IPS-18c (cell line): Measurements from ENCODE around the gene DUSP15.
"Not testable (repeated sequence)": the region's sequence is repeated elsewhere in the genome, so short reads cannot be mapped to it uniquely, and the experiment has no call there.

Experiments used
- H3K4me3 ChIP-seq: 2 replicates; pipeline ENCODE4 v1.7.0; 2013; ENCODE audit warnings: low read depth, mild to moderate bottlenecking, low read length, moderate library complexity; ENCODE audit not compliant: insufficient read depth
- H3K9me3 ChIP-seq: one replicate; pipeline ENCODE4 v1.6.1; 2013; ENCODE audit warnings: mild to moderate bottlenecking, low read length, moderate library complexity; ENCODE audit not compliant: control insufficient read depth, insufficient read depth

The DUSP15 gene

DNA sequence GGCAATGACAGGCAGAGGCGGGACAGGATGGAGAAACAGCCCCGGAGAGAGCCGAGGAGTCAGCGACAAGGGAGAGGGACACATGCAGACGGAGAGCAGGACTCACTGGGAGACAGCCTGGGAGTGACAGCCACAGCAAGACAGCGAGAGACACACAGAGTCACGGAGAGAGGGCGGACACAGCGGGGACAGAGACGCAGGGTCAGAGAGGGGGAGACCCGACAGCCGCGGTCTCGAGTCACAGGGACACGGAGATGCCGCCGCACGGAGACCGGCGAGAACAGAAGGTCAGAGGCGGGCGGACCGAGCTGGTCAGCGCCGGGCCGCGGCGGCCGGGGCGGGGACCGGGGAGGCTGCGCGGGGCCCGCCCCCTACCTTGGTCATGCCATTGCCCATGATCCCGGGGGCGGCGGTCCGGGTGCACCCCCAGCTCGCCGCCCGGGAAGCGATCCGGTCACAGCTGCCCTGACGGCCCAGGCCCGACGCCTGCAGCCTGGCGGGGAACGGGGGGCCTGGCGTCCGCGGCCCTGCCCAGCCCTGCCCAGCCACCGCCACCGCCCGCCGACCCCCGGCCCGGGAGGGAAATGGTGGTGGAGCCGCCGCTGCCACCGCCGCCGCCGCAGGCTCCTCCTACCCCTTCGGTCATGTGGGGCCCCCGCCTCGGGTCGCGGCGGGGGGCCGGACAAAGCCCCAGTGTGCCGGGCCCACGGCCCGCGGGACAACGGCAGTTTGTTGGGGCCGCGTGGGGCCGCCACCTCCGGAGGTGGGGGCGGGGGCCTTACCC, at the start of gene DUSP15, which contains the start of gene TTLL9:
DUSP15 (minus strand) TSS at position 586 of the 784 bp plus-strand sequence; CDS start at position 396, 190 bp downstream.
TTLL9 (plus strand) TSS at position 693 of the 784 bp plus-strand sequence. CDS start 493 bp downstream, outside the sequence.
- Histone ChIP-seq H3K4me3 (peak within 1 kb of the TSS; percentile 60), H3K9me3 (no peaks in the 10 kb centered on the region)

DNA sequence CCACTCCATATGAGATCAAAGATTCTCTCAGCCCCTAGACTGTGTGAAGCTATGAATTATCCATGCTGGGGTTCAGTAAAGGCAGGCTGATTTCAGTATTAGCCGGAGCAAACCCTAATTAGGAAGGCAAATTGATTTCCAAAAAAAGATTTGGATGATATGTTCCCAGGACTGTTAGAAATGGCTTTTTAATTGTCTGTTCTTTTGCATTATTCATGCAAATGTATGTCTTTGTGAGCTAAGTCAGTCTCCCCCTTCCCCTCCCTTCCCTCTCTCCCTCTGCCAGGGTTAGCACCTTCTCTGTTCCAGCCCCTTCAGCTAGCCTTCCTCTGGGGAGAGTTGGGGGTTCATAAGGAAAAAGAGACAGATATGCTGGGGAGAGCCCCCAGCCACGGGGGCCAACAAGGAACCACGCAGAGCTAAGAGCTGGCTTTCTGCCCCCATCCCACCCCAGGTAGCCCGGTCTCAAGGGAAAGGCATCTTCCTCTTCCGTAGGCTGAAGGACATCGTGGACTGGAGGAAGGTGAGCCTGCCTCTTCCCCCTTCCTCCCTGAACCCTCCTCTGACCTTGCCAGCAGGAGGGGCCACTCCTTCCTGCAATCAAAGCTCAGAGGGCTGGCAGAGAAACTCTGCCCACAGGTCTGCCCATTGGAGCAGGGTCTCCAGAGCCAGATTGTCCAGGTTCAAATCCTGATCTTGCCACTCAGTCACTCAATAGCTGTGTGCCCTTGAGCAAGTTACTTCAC, 49.3 kb upstream of the DUSP15 start:
- H3K9me3 ChIP-seq: no peaks in the 10 kb centered on the region
- H3K4me3 ChIP-seq: no peak overlapping the region

DNA sequence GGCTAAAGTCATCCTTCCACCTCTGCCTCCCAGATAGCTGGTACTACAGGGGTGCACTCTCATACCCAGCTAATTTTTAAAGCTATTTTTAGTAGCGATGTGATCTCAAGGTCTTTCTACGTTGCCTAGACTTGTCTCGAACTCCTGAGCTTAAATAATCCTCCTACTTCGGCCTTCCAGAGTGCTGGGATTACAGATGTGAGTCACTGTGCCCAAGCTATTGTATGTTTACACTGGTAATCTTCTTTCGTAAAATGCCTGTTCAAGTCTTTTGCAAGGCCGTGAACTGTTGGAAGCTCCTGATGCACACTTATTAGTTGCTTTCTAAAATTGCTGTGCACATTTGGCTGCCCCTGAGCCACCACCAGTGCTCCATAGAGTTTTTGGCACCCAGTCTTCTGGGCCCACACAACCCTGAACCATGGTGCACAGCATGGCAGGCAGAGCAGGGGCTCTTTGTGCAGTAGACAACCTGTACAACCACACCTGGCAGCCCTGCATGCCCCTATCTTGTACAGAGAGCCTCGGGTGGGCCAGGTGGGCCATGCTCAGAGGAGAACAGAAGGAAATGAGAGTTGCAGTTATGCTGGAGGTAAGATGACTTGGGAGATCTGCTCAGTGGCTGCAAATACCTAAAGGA, 48.3 kb upstream of the DUSP15 start:
- Histone ChIP-seq H3K4me3 (no peak overlapping the region), H3K9me3 (no peaks in the 10 kb centered on the region)

GRCh38 chr20:31917962-31918412, 47.7 kb upstream of the DUSP15 start:
- H3K9me3 ChIP-seq, H3K4me3 ChIP-seq: not testable (repeated sequence)

DNA sequence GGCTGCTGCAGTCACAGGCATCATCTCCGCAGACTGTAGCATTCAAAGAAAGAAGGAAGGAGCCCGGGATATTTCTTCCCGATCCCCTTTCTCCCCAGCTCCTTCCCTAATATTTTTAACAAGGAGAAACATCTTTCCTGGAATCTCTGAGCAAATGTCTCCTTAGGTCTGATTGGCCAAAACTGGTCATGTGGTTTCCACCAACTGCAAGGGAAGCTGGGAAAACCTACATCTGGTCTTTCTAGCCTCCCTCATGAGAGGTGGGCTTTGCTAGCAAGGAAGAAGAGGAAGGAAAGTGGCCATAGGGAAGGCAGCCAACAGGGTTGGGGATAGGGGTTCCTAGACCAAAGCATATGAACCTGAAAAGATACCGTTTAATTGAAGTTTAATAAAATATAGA, 46.4 kb upstream of the DUSP15 start:
- no peak overlapping the region for H3K4me3 ChIP-seq
- H3K9me3 ChIP-seq: no peaks in the 10 kb centered on the region

- H3K4me3 ChIP-seq: no peak overlapping the region
Measured at GRCh38 chr20:31915491-31916280, 45.4 kb upstream of the DUSP15 start.

DNA sequence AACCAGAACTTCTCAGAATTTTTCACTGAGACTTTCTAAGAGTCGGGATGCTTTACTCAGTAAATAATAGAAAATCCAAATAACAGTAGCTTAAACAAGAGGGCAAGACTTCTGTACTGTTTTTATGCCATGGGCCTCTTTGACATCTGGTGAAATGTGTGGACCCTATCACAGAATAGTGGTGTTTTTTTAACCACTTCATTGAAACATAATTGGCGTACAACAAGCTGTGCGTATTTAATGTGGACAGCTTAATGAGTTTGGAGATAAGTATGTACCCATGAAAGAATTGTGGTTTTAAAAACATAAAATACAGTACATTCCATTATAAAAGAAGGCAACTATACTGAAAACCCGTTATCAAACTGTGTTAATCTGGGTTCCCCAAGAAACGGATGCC, 43.8 kb upstream of the DUSP15 start:
- Histone ChIP-seq H3K4me3 (no peak overlapping the region), H3K9me3 (no peaks in the 10 kb centered on the region)

More at GRCh38 chr20:31915491-31916280, 45.4 kb upstream of the DUSP15 start:
- no peaks in the 10 kb centered on the region for H3K9me3 ChIP-seq

GRCh38 chr20:31913431-31914157, 43.3 kb upstream of the DUSP15 start:
- Histone ChIP-seq H3K4me3 (no peak overlapping the region), H3K9me3 (no peaks in the 10 kb centered on the region)

GRCh38 chr20:31910071-31910803, 39.9 kb upstream of the DUSP15 start:
- no peaks in the 10 kb centered on the region for H3K9me3 ChIP-seq
- no peak overlapping the region for H3K4me3 ChIP-seq

DNA sequence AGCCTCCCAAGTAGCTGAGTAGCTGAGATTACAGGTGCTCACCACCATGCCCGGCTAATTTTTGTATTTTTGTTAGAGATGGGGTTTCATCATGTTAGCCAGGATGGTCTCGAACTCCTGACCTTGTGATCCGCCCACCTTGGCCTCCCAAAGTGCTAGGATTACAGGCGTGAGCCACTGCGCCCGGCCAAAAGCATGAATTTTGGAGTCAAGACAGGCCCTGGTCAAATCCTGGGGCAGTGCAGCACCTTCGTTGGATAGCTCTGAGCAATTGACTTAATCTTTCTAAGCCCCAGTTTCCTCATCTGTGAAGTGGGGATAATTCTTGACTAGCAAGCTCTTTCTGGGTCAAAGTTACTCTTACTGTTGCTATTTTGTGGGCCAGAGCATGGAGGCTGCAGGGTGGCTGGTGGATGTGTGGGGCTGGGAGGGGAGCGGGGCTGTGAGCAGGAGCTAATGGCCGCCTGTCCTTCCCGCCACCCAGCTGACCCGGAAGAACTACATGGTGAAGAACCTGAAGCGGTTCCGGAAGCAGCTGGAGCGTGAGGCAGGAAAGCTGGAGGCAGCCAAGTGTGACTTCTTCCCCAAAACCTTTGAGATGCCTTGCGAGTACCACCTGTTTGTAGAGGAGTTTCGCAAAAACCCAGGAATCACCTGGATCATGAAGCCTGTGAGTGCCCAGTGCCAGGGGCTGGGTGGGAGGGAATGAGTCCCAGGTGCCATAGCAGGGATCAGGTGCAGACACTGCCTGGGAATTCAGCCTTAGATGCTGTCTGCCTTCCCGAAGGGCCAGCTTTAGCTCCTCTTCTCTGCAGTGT, 39.1 kb upstream of the DUSP15 start:
- H3K4me3 ChIP-seq: no peak overlapping the region
- no peaks in the 10 kb centered on the region for H3K9me3 ChIP-seq

DNA sequence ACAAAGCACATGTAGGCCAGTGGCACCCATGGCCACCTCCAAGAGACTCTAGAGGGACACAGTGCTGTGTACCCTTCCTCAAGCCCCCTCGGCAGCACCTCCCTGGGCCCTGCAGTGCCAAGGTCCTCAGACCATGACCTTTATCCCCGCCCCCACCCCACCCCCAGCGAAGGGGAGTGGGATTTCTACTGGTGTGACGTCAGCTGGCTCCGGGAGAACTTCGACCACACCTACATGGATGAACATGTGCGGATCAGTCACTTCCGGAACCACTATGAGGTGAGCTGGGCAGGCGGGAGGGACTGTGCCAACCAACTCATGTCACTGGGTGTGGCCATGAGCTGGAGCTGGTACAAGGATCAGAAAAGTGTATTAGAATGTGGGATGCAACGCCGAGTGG, 38.1 kb upstream of the DUSP15 start:
- H3K4me3 ChIP-seq: no peak overlapping the region
- H3K9me3 ChIP-seq: no peaks in the 10 kb centered on the region

DNA sequence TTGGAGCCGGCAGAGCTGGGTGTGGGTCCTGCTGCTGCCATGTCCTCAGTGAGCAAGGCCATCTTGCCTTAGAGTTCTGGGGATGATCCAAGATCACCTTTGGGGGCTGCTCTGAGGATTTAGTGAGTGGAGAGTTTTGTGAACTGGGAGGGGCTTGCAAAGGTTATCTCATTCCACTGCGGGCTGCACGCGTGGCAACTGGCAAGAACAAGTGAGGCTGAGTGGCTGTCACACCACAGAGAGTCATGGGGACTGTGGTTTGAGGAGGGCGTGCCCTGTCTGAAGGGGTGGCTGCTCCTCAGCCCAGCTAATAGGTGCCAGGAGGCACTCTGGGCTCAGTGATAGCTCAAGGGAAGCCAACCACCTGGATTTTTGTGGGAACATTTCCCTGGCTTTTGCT, 37.7 kb upstream of the DUSP15 start:
- Histone ChIP-seq H3K4me3 (no peak overlapping the region), H3K9me3 (no peaks in the 10 kb centered on the region)

DNA sequence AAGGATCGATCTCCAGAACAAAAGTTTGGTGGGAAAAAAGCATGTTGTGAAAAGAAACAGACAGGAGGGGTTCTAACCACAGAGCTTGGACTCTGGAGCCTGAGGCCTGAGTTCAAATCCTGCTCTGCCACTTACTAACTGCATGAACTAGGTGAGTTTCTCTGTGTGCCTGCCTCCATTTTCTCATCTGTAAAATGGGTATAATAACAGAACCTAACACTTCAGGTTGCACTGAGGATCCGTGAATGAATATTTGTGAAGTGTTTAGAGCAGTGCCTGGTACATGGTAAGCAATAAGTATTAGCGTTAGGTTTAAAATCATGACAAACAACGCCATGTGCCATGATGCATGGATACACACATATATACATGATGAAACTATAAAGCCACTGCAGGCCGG, 36.7 kb upstream of the DUSP15 start:
- no peak overlapping the region for H3K4me3 ChIP-seq
- no peaks in the 10 kb centered on the region for H3K9me3 ChIP-seq

GRCh38 chr20:31906001-31906400, 35.7 kb upstream of the DUSP15 start:
- no peak overlapping the region for H3K4me3 ChIP-seq

More at GRCh38 chr20:31906001-31906400, 35.7 kb upstream of the DUSP15 start:
- H3K9me3 ChIP-seq: no peaks in the 10 kb centered on the region
